Activated T-cell treated with anti-CD3 and anti-CD28 coated beads, Interleukin-2, amount 50 U/mL, for 4 hours (primary cell): ENCODE measurements around the gene MRGPRD. TPM values are rescaled to one million over a fixed set of nuclear protein-coding genes. Genes with fewer than 3 reads are reported as not detected.

ENCODE experiments used
- ATAC-seq, 2 donors: fragments of 200-7000 bp; cut with Tn5 transposase; one replicate each; pipeline ENCODE4 v1.10.0; 2021
- DNase-seq: peaks from one replicate; pipeline ENCODE4 v3.0.0-alpha.2; 2020
- H3K27me3 Mint-ChIP-seq: one replicate; pipeline ENCODE4 v1.8.0; 2021; ENCODE audit warnings: low read depth, mixed read lengths
- H3K36me3 Mint-ChIP-seq: one replicate; pipeline ENCODE4 v1.8.0; 2022; ENCODE audit warnings: mixed read lengths; ENCODE audit not compliant: insufficient read depth
- H3K4me1 Mint-ChIP-seq: one replicate; pipeline ENCODE4 v1.8.0; 2021; ENCODE audit warnings: low read depth, mixed read lengths
- H3K4me3 Mint-ChIP-seq: one replicate; pipeline ENCODE4 v1.8.0; 2021; ENCODE audit warnings: mild to moderate bottlenecking, moderate library complexity, mixed read lengths
- H3K9me3 Mint-ChIP-seq: one replicate; pipeline ENCODE4 v1.8.0; 2021; ENCODE audit warnings: mixed read lengths
- total RNA-seq, 3 donors: library from RNA; stranded (reverse); gene quantifications; one replicate each; pipeline ENCODE4 v1.2.1, GENCODE V29; 2021

Gene MRGPRD, protein sequence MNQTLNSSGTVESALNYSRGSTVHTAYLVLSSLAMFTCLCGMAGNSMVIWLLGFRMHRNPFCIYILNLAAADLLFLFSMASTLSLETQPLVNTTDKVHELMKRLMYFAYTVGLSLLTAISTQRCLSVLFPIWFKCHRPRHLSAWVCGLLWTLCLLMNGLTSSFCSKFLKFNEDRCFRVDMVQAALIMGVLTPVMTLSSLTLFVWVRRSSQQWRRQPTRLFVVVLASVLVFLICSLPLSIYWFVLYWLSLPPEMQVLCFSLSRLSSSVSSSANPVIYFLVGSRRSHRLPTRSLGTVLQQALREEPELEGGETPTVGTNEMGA
- total RNA-seq = not detected

DNA sequence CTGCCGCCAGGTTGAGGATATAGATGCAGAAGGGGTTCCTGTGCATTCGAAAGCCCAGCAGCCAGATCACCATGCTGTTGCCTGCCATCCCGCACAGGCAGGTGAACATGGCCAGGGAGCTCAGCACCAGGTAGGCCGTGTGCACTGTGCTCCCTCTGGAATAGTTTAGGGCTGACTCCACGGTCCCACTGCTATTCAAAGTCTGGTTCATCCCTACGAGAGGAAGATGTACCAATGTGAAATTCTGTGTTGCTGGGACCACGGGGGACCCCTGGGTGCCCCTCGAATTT is at the start of gene MRGPRD:
Gene MRGPRD (minus strand): TSS at position 211 of the 290 bp plus-strand sequence. CDS start 0 bp downstream, at position 211.
- no peak for ATAC-seq
- DNase-seq = no peak
- Mint-ChIP-seq H3K4me1 (no peaks in the 10 kb centered on the region), H3K4me3 (no peak within 1 kb of the TSS), H3K9me3 (peaks cover 8% of the 10 kb centered on the region), H3K27me3 (peaks cover 7% of the 10 kb centered on the region), H3K36me3 (no peaks in the 10 kb centered on the region)

DNA sequence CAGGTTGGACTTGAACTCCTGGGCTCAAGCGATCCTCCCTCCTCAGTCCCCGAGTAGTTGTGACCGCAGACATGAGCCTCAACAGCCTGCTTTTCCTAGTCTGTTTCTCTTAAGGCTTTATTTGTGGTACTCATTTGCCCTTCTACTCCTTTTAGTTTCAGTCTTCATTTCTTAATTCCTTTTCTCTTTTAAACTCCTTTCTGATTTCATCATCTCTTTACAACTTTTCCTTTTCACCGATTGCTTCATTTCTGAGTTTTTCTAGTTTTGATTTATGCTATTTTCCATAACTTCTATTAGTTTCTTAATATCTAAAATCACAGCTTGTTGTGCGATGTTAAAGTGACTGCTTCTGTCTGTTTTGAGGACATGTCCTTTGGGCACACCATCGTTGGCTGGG is 49.5 kb upstream of the MRGPRD start:
- Mint-ChIP-seq H3K4me1 (no peaks in the 10 kb centered on the region), H3K27me3 (no peaks in the 10 kb centered on the region), H3K9me3 (no peaks in the 10 kb centered on the region), H3K4me3 (no peak overlapping the region), H3K36me3 (no peaks in the 10 kb centered on the region)
- DNase-seq (no peak), ATAC-seq (no peak)

- no peak for DNase-seq
- Mint-ChIP-seq H3K36me3 (no peaks in the 10 kb centered on the region), H3K9me3 (no peaks in the 10 kb centered on the region), H3K27me3 (no peaks in the 10 kb centered on the region), H3K4me3 (no peak overlapping the region), H3K4me1 (no peaks in the 10 kb centered on the region)
- ATAC-seq = no peak
These were observed 47.1 kb upstream of the MRGPRD start for GRCh38 chr11:69027704-69028372.

- ATAC-seq (no peak), DNase-seq (no peak)
- no peaks in the 10 kb centered on the region for H3K36me3 Mint-ChIP-seq
- H3K9me3 Mint-ChIP-seq = no peaks in the 10 kb centered on the region
- H3K4me1 Mint-ChIP-seq = no peaks in the 10 kb centered on the region
- H3K4me3 Mint-ChIP-seq = no peak overlapping the region
- peaks cover 5% of the 10 kb centered on the region for H3K27me3 Mint-ChIP-seq
These were observed 43.7 kb upstream of the MRGPRD start for GRCh38 chr11:69024509-69024908.

DNA sequence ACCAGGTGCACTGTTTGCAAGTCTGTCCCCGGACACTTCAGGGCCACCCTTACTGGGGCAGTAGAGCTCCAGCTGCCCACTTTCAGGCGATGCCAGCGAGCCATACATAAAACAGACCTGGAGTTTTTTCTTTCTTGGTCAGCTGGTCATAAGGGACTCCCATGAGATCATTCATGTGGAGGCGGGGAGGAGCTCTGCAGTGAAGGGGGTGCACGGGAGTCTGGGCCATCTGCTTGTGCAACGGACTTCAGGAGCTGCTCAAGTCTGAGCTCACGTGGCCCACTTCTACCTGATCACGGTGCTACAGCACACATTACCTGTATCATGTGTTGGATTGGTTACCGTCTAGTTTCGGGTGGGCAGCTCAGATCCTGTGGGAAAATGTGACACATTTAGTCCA is 41.5 kb upstream of the MRGPRD start:
- no peak for ATAC-seq
- Mint-ChIP-seq H3K4me3 (no peak overlapping the region), H3K36me3 (no peaks in the 10 kb centered on the region), H3K9me3 (no peaks in the 10 kb centered on the region), H3K27me3 (peaks cover 5% of the 10 kb centered on the region), H3K4me1 (no peaks in the 10 kb centered on the region)
- DNase-seq = no peak

DNA sequence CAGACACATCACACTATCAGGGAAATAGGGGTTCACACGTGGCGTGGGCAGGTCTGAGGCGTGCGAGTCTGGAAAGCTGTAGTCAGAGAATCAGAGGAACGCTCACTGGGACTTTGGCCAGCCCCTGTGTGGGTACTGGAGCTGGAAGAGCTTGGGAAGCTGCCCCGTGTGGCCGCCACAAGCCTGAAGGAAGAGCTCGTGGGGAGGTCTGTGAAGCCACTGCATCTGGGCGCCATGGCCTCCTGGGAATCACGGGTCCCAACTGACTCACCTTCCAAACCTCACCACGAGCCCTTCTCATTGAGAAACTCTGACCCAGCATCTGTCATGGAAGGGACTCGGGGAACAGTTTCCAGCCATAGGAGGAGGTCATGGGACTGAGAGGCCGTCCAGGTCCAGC is 38.1 kb upstream of the MRGPRD start:
- Mint-ChIP-seq H3K27me3 (peaks cover 12% of the 10 kb centered on the region), H3K4me1 (no peaks in the 10 kb centered on the region), H3K36me3 (no peaks in the 10 kb centered on the region), H3K9me3 (no peaks in the 10 kb centered on the region), H3K4me3 (no peak overlapping the region)
- DNase-seq (no peak), ATAC-seq (no peak)

GRCh38 chr11:69017951-69018350 is 37.2 kb upstream of the MRGPRD start:
- H3K4me3 Mint-ChIP-seq = no peak overlapping the region
- ATAC-seq = no peak
- H3K27me3 Mint-ChIP-seq = peaks cover 17% of the 10 kb centered on the region
- no peaks in the 10 kb centered on the region for H3K4me1 Mint-ChIP-seq
- DNase-seq = no peak
- no peaks in the 10 kb centered on the region for H3K36me3 Mint-ChIP-seq
- H3K9me3 Mint-ChIP-seq = no peaks in the 10 kb centered on the region

DNA sequence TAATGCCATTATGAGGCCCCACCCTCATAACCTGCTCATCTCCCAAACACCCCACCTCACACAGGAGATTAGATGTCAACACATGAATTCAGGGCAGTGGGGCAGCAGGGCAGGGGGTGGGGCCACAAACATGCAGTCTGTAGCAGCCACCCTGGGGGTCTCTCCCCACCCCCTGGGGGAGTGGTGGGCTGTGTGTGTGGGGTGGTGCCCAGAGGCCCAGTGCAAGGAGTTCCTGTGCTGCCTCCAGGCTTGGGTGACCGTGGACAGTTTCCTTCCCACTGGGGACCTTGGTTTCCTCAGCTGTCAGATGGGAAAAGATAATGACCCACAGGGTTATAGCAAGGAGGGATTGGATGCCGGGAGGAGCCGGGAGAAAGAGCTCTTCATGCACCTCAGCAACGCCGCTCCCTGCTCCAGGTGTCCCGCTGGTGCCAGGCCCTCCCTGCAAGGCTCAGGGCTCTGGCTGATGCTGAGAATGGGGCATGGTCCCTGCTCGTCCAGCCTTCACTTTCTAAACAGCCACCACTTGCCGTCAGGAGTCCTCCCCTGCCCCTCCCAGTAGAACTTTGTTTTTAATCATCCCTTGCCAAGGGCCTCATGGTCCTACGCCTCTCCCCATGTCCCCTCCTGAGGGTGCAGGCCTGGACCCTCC is 34.2 kb upstream of the MRGPRD start:
- H3K4me1 Mint-ChIP-seq = no peaks in the 10 kb centered on the region
- no peaks in the 10 kb centered on the region for H3K36me3 Mint-ChIP-seq
- ATAC-seq = no peak
- no peaks in the 10 kb centered on the region for H3K9me3 Mint-ChIP-seq
- no peak overlapping the region for H3K4me3 Mint-ChIP-seq
- DNase-seq = no peak
- peaks cover 34% of the 10 kb centered on the region for H3K27me3 Mint-ChIP-seq

GRCh38 chr11:69014084-69014851 is 33.5 kb upstream of the MRGPRD start:
- Mint-ChIP-seq H3K4me1 (no peaks in the 10 kb centered on the region), H3K36me3 (no peaks in the 10 kb centered on the region), H3K27me3 (peaks cover 37% of the 10 kb centered on the region), H3K4me3 (no peak overlapping the region), H3K9me3 (no peaks in the 10 kb centered on the region)
- ATAC-seq (no peak), DNase-seq (no peak)

DNA sequence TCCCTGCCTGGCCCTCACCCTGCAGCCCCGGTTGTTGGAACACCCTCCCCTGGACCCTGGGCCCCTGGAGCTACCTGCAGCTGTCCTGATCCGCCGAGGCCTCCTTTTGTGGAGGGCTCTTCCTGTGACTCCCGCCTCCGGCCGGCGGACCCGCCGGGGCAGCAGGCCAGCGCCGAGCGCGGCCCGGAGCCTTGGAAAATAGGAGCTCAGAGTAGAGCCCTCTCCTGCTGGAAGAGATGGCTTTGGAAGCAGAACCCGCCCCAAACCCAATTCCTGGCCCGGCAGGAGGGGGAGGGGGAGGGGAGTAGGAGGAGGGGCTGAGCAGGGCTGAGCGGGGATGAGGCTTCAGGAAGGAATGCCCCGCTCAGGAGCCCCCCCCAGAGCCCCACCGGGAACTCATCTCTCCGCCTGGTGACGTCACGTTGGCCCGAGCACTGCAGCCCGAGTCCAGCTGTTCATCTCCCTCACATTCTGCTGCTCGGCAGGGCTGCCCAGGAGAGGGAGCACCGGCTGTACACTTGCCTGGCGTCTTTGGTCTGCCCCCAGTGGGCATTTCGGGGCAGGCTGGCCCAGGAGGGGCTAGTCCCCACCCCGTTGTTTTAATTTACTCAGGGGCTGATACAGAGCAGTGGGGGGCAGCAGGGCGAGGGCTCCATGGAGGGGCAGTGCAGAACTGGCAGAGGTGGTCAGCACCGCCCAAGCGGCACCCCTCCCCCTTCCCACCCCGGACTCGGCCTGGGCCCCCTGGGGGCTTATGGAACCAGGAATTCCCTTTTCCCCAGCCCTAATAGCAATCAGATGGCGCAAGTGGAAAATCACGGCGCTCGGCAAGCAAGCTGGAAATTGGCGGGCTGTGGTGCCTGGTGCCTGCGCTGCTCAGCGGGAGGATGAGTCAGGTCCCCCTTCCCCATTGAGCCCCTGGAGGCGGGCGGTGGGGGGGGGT is 32.5 kb upstream of the MRGPRD start, which contains the start of gene MRGPRF:
Gene MRGPRF (minus strand): TSS at position 238 of the 943 bp plus-strand sequence. CDS start 3,345 bp downstream, outside the sequence.
- no peak for DNase-seq
- Mint-ChIP-seq H3K9me3 (no peaks in the 10 kb centered on the region), H3K36me3 (no peaks in the 10 kb centered on the region), H3K4me1 (no peaks in the 10 kb centered on the region), H3K27me3 (peaks cover 41% of the 10 kb centered on the region), H3K4me3 (no peak within 1 kb of the TSS)
- ATAC-seq = no peak

GRCh38 chr11:69012092-69013008 is 31.6 kb upstream of the MRGPRD start:
- DNase-seq = no peak
- no peaks in the 10 kb centered on the region for H3K4me1 Mint-ChIP-seq

DNA sequence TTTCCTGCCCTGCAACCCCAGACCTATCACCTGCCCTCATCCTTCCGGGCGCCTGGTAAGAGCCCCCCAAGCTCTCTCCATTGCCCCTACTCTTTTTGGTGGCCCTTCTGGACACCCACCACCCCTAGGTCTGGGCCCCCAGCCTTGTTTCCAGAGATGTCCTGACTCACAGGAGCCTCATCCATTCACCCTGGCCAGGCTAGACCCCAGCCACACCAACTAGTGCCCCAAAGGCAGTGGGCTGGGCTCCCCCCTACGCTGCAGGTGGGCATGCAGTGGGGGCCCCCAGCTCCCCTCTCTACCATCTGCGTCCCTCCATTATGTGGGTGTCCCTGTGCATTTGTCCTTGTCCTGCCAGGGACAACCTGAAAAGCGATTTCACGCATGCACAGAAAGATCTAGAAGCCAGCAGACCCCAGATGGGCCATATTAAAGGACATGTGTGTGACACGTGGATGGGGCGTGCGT is 30.9 kb upstream of the MRGPRD start:
- Mint-ChIP-seq H3K36me3 (no peaks in the 10 kb centered on the region), H3K4me1 (no peaks in the 10 kb centered on the region), H3K27me3 (peaks cover 41% of the 10 kb centered on the region), H3K4me3 (no peak overlapping the region), H3K9me3 (no peaks in the 10 kb centered on the region)
- DNase-seq (no peak), ATAC-seq (no peak)

More at GRCh38 chr11:69012092-69013008, 31.6 kb upstream of the MRGPRD start:
- Mint-ChIP-seq H3K9me3 (no peaks in the 10 kb centered on the region), H3K36me3 (no peaks in the 10 kb centered on the region), H3K27me3 (peaks cover 41% of the 10 kb centered on the region), H3K4me3 (no peak overlapping the region)
- no peak for ATAC-seq
